ENCODE measurements around the gene CALB2.

CALB2 gene

DNA sequence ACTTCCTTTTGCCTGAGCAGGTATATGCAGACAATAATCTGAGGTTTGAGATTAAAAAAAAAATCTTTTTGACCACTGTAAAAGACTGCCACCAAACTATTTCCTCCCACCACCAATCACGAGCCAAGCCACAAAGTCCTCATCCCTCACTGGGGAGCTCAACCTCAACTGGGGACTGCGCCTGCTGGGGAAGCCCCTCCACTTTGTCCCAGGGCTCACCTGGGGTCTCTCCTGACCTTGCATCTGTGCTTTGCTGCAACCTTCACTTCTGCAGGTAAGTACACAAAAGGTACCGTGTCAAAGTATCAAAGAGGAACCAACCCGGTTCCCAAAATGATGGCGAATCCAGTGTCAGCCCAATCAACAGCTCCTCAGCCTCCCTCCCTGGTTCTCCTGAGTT lies 47.8 kb downstream of the CALB2 start:
- Histone ChIP-seq H3K36me3 (ENCODE audit: control insufficient read depth, insufficient read depth, low read length) (no peaks in the 10 kb centered on the region), H3K27ac (ENCODE audit: insufficient read depth, low read length, poor library complexity, severe bottlenecking) (no peak overlapping the region), H3K27me3 (replicated peaks; ENCODE audit: control insufficient read depth, insufficient read depth, low read length, poor library complexity, severe bottlenecking) (peaks cover 4% of the 10 kb centered on the region), H3K4me1 (ENCODE audit: control insufficient read depth, insufficient read depth, low read length, poor library complexity, severe bottlenecking) (no peaks in the 10 kb centered on the region), H3K9me3 (ENCODE audit: control insufficient read depth, low read length) (no peaks in the 10 kb centered on the region), H3K4me3 (ENCODE audit: insufficient read depth, low read depth, low read length, poor library complexity, severe bottlenecking) (no peak overlapping the region)
- no peak for DNase-seq

- H3K9me3 ChIP-seq (ENCODE audit: control insufficient read depth, low read length): no peaks in the 10 kb centered on the region
- no peaks in the 10 kb centered on the region for H3K36me3 ChIP-seq (ENCODE audit: control insufficient read depth, insufficient read depth, low read length)
- H3K4me3 ChIP-seq (ENCODE audit: insufficient read depth, low read depth, low read length, poor library complexity, severe bottlenecking): no peak overlapping the region
- H3K27me3 ChIP-seq (replicated peaks; ENCODE audit: control insufficient read depth, insufficient read depth, low read length, poor library complexity, severe bottlenecking): peaks cover 4% of the 10 kb centered on the region
- H3K4me1 ChIP-seq (ENCODE audit: control insufficient read depth, insufficient read depth, low read length, poor library complexity, severe bottlenecking): no peaks in the 10 kb centered on the region
- DNase-seq: no peak
- H3K27ac ChIP-seq (ENCODE audit: insufficient read depth, low read length, poor library complexity, severe bottlenecking): no peak overlapping the region
These were observed 48.2 kb downstream of the CALB2 start for GRCh38 chr16:71406724-71407123.

DNA sequence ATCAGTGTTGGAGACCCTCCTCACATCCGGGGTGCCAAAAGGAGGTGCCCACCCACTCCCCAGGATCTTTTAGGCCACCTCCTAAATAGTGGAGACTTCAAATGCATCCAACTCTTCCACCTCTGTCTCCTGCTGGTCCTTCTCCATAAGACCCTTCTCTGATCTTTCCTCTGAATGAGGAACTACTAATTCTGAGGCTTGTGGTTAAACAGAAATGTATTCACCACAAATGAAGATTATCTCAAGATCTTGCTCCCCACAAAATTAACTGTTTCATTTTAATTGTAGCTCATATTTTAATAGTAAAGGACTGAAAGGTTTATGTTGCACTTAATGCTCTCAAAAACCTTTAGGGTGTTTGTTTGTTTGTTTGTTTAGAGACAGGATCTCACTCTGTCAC lies 49.2 kb downstream of the CALB2 start:
- Histone ChIP-seq H3K27me3 (replicated peaks; ENCODE audit: control insufficient read depth, insufficient read depth, low read length, poor library complexity, severe bottlenecking) (peaks cover 4% of the 10 kb centered on the region), H3K36me3 (ENCODE audit: control insufficient read depth, insufficient read depth, low read length) (no peaks in the 10 kb centered on the region), H3K27ac (ENCODE audit: insufficient read depth, low read length, poor library complexity, severe bottlenecking) (no peak overlapping the region), H3K4me3 (ENCODE audit: insufficient read depth, low read depth, low read length, poor library complexity, severe bottlenecking) (no peak overlapping the region), H3K9me3 (ENCODE audit: control insufficient read depth, low read length) (no peaks in the 10 kb centered on the region), H3K4me1 (ENCODE audit: control insufficient read depth, insufficient read depth, low read length, poor library complexity, severe bottlenecking) (peaks cover 4% of the 10 kb centered on the region)
- no peak for DNase-seq

GRCh38 chr16:71408536-71408935 lies 50.0 kb downstream of the CALB2 start:
- H3K36me3 ChIP-seq (ENCODE audit: control insufficient read depth, insufficient read depth, low read length): no peaks in the 10 kb centered on the region
- no peak overlapping the region for H3K4me3 ChIP-seq (ENCODE audit: insufficient read depth, low read depth, low read length, poor library complexity, severe bottlenecking)
- peaks cover 4% of the 10 kb centered on the region for H3K4me1 ChIP-seq (ENCODE audit: control insufficient read depth, insufficient read depth, low read length, poor library complexity, severe bottlenecking)
- peaks cover 4% of the 10 kb centered on the region for H3K27me3 ChIP-seq (replicated peaks; ENCODE audit: control insufficient read depth, insufficient read depth, low read length, poor library complexity, severe bottlenecking)
- DNase-seq: no peak
- no peak overlapping the region for H3K27ac ChIP-seq (ENCODE audit: insufficient read depth, low read length, poor library complexity, severe bottlenecking)
- no peaks in the 10 kb centered on the region for H3K9me3 ChIP-seq (ENCODE audit: control insufficient read depth, low read length)

DNA sequence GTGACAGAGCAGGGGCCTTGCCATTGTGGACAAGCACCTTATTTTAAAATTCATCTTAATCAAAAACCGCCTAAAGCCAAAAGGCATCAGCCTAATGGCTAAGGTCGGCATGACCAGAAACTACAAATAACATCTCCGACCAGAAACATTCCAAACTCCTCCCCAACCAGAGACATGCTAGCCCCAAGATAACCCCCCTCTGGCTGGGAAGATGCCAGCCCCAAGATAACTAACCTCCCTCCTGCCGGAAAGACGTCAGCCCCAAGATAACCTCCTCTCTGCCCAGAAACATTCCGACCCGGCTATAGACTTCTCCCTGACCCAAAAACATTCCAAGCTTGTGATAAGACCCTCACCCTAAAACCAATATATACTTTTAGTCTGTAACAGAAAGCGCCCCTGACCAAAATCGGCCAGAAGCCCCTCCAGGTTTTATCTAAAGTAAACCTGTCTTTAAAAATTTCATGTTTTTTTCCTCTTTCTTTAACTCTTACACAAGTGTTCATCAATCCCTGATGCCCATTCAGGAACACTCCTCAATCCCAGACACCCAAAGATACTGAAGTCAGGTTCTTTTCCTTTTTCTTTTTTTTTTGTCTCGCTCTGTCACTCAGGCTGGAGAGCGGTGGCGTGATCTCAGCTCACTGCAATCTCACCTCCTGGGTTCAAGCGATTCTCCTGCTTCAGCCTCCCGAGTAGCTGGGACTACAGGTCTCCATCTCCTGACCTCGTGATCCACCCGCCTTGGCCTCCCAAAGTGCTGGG lies 50.7 kb downstream of the CALB2 start:
- no peaks in the 10 kb centered on the region for H3K36me3 ChIP-seq (ENCODE audit: control insufficient read depth, insufficient read depth, low read length)
- no peaks in the 10 kb centered on the region for H3K9me3 ChIP-seq (ENCODE audit: control insufficient read depth, low read length)
- peaks cover 4% of the 10 kb centered on the region for H3K4me1 ChIP-seq (ENCODE audit: control insufficient read depth, insufficient read depth, low read length, poor library complexity, severe bottlenecking)
- DNase-seq: no peak
- H3K27ac ChIP-seq (ENCODE audit: insufficient read depth, low read length, poor library complexity, severe bottlenecking): no peak overlapping the region
- peaks cover 4% of the 10 kb centered on the region for H3K27me3 ChIP-seq (replicated peaks; ENCODE audit: control insufficient read depth, insufficient read depth, low read length, poor library complexity, severe bottlenecking)
- no peak overlapping the region for H3K4me3 ChIP-seq (ENCODE audit: insufficient read depth, low read depth, low read length, poor library complexity, severe bottlenecking)

- Histone ChIP-seq H3K4me1 (ENCODE audit: control insufficient read depth, insufficient read depth, low read length, poor library complexity, severe bottlenecking) (peaks cover 4% of the 10 kb centered on the region), H3K4me3 (ENCODE audit: insufficient read depth, low read depth, low read length, poor library complexity, severe bottlenecking) (no peak overlapping the region), H3K27me3 (replicated peaks; ENCODE audit: control insufficient read depth, insufficient read depth, low read length, poor library complexity, severe bottlenecking) (peaks cover 4% of the 10 kb centered on the region), H3K9me3 (ENCODE audit: control insufficient read depth, low read length) (no peaks in the 10 kb centered on the region), H3K27ac (ENCODE audit: insufficient read depth, low read length, poor library complexity, severe bottlenecking) (no peak overlapping the region), H3K36me3 (ENCODE audit: control insufficient read depth, insufficient read depth, low read length) (no peaks in the 10 kb centered on the region)
- no peak for DNase-seq
These were observed 51.6 kb downstream of the CALB2 start for GRCh38 chr16:71410146-71410545.

- H3K4me3 ChIP-seq (ENCODE audit: insufficient read depth, low read depth, low read length, poor library complexity, severe bottlenecking): no peak overlapping the region
- no peaks in the 10 kb centered on the region for H3K9me3 ChIP-seq (ENCODE audit: control insufficient read depth, low read length)
- no peaks in the 10 kb centered on the region for H3K36me3 ChIP-seq (ENCODE audit: control insufficient read depth, insufficient read depth, low read length)
- H3K4me1 ChIP-seq (ENCODE audit: control insufficient read depth, insufficient read depth, low read length, poor library complexity, severe bottlenecking): peaks cover 4% of the 10 kb centered on the region
- H3K27ac ChIP-seq (ENCODE audit: insufficient read depth, low read length, poor library complexity, severe bottlenecking): no peak overlapping the region
- peak; percentile 27 to 51 (median 32) for DNase-seq
- peaks cover 4% of the 10 kb centered on the region for H3K27me3 ChIP-seq (replicated peaks; ENCODE audit: control insufficient read depth, insufficient read depth, low read length, poor library complexity, severe bottlenecking)
These were observed 54.0 kb downstream of the CALB2 start for GRCh38 chr16:71412270-71413160.

DNA sequence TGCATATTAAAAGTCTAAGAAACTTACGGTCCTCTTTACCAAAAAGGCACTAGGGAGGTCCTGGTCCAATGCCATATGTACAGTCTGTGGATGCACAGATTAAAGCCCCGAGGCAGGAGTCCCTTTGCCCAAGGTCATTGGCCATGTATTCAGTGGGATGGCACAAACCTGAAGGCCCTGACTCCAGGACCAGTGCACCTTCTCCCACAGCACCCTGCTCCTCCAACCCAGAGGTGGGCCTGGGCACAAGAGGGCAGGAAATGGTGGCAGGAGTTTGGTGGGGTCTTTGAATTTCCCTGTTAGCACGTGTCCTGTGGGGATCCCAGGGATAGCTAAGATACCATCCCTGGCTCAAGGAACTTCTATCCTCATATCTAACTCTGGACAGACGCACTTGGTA lies 54.8 kb downstream of the CALB2 start:
- Histone ChIP-seq H3K27ac (ENCODE audit: insufficient read depth, low read length, poor library complexity, severe bottlenecking) (no peak overlapping the region), H3K36me3 (ENCODE audit: control insufficient read depth, insufficient read depth, low read length) (no peaks in the 10 kb centered on the region), H3K27me3 (replicated peaks; ENCODE audit: control insufficient read depth, insufficient read depth, low read length, poor library complexity, severe bottlenecking) (peaks cover 4% of the 10 kb centered on the region), H3K4me3 (ENCODE audit: insufficient read depth, low read depth, low read length, poor library complexity, severe bottlenecking) (no peak overlapping the region), H3K9me3 (ENCODE audit: control insufficient read depth, low read length) (no peaks in the 10 kb centered on the region), H3K4me1 (ENCODE audit: control insufficient read depth, insufficient read depth, low read length, poor library complexity, severe bottlenecking) (peaks cover 4% of the 10 kb centered on the region)
- no peak for DNase-seq

DNA sequence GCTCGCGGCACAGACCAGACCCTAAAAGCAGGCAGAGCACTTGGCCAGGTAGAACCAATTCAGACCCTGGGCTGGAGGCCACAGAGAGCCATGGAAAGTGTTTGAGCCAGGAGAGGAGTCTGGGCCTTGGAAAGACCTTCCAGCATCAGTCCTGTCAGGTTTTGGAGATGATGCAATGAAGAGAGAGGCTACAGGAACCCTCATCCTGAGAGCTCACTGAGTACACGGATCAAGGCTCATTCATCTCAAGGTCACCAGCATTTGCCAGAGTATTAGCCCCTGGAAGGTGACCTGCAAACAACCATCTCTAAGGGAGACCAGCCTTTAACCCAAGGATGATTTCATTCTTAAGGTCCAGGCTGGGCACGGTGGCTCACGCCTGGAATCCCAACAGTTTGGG lies 55.5 kb downstream of the CALB2 start:
- Histone ChIP-seq H3K4me1 (ENCODE audit: control insufficient read depth, insufficient read depth, low read length, poor library complexity, severe bottlenecking) (peaks cover 4% of the 10 kb centered on the region), H3K27ac (ENCODE audit: insufficient read depth, low read length, poor library complexity, severe bottlenecking) (no peak overlapping the region), H3K27me3 (replicated peaks; ENCODE audit: control insufficient read depth, insufficient read depth, low read length, poor library complexity, severe bottlenecking) (peaks cover 4% of the 10 kb centered on the region), H3K4me3 (ENCODE audit: insufficient read depth, low read depth, low read length, poor library complexity, severe bottlenecking) (no peak overlapping the region), H3K36me3 (ENCODE audit: control insufficient read depth, insufficient read depth, low read length) (no peaks in the 10 kb centered on the region), H3K9me3 (ENCODE audit: control insufficient read depth, low read length) (no peaks in the 10 kb centered on the region)
- DNase-seq: no peak

- no peaks in the 10 kb centered on the region for H3K4me1 ChIP-seq (ENCODE audit: control insufficient read depth, insufficient read depth, low read length, poor library complexity, severe bottlenecking)
- no peaks in the 10 kb centered on the region for H3K36me3 ChIP-seq (ENCODE audit: control insufficient read depth, insufficient read depth, low read length)
- H3K27me3 ChIP-seq (replicated peaks; ENCODE audit: control insufficient read depth, insufficient read depth, low read length, poor library complexity, severe bottlenecking): no peaks in the 10 kb centered on the region
- H3K9me3 ChIP-seq (ENCODE audit: control insufficient read depth, low read length): no peaks in the 10 kb centered on the region
- no peak for DNase-seq
- no peak overlapping the region for H3K27ac ChIP-seq (ENCODE audit: insufficient read depth, low read length, poor library complexity, severe bottlenecking)
- H3K4me3 ChIP-seq (ENCODE audit: insufficient read depth, low read depth, low read length, poor library complexity, severe bottlenecking): no peak overlapping the region
These were observed 63.4 kb downstream of the CALB2 start for GRCh38 chr16:71421911-71422310.

All from effector memory CD4-positive, alpha-beta T cell (primary cell).